H1 (cell line): Measurements from ENCODE around the gene DHX32. TPM values are rescaled to one million over a fixed set of nuclear protein-coding genes. Genes with fewer than 3 reads are reported as not detected.

ENCODE experiments used
- CTCF ChIA-PET: fragments of 300-600 bp; sonication (Branson Sonifier 250); formaldehyde crosslinking; loops from one replicate; lab custom pipeline; 2021; ENCODE audit not compliant: partially characterized antibody; lab: Charles Lee
- POLR2A ChIA-PET: fragments of 300-600 bp; sonication (Branson Sonifier 250); formaldehyde crosslinking; loops from one replicate; lab custom pipeline; 2021; ENCODE audit warnings: inconsistent platforms; ENCODE audit not compliant: partially characterized antibody; lab: Charles Lee
- DNase-seq, 2 experiments: peaks; one replicate each; pipeline versions ENCODE4 v3.0.0 to v3.0.0-alpha.2; 2010 to 2022; ENCODE audit warnings: low spot score in 2 of 2, low read depth in 1 of 2, mixed read lengths in 1 of 2
- FAIRE-seq: peaks from 2 replicates; lab custom pipeline; 2011; peaks lifted over from hg19 to GRCh38; lab: Jason Lieb, UNC
- H2AFZ ChIP-seq: 2 replicates; pipeline ENCODE4 v1.8.1; 2012; ENCODE audit warnings: low read length, inconsistent platforms
- H2AK5ac ChIP-seq: 2 replicates; pipeline ENCODE4 v1.6.1; 2013; ENCODE audit warnings: low read depth, low read length
- H2BK120ac ChIP-seq: replicated peaks from 2 replicates; pipeline ENCODE3; 2013; ENCODE audit warnings: low read depth, low read length, inconsistent platforms
- H2BK12ac ChIP-seq: 2 replicates; pipeline ENCODE4 v1.6.1; 2013; ENCODE audit warnings: low read depth, low read length
- H2BK15ac ChIP-seq: 2 replicates; pipeline ENCODE4 v1.6.1; 2013; ENCODE audit warnings: low read length
- H2BK20ac ChIP-seq: 2 replicates; pipeline ENCODE4 v1.6.1; 2013; ENCODE audit warnings: low read length
- H2BK5ac ChIP-seq: 2 replicates; pipeline ENCODE4 v1.6.1; 2013; ENCODE audit warnings: low read depth, low read length
- H3K14ac ChIP-seq: 2 replicates; pipeline ENCODE4 v1.6.1; 2013; ENCODE audit warnings: inconsistent platforms; ENCODE audit not compliant: insufficient read length
- H3K18ac ChIP-seq: 2 replicates; pipeline ENCODE4 v1.6.1; 2013; ENCODE audit warnings: low read length; ENCODE audit errors: extremely low read depth
- H3K23ac ChIP-seq: 2 replicates; pipeline ENCODE4 v1.6.1; 2013; ENCODE audit warnings: inconsistent platforms; ENCODE audit not compliant: insufficient read length
- H3K23me2 ChIP-seq: 2 replicates; pipeline ENCODE4 v1.6.1; 2013; ENCODE audit warnings: low read depth, low read length
- H3K27ac ChIP-seq: 2 replicates; pipeline ENCODE4 v1.6.1; 2011; ENCODE audit warnings: low read depth, low read length, inconsistent platforms
- H3K27me3 ChIP-seq, 4 experiments: replicated peaks in 1 of 4; 1 replicate in 1 of 4; 2 replicates in 3 of 4; pipeline versions ENCODE4 v1.6.1 to v1.8.1; 2011 to 2013; ENCODE audit warnings: low read length in 3 of 4, mild to moderate bottlenecking in 3 of 4, inconsistent platforms in 2 of 4, mixed read lengths in 2 of 4, moderate library complexity in 1 of 4; ENCODE audit not compliant: control insufficient read depth in 3 of 4, insufficient read depth in 3 of 4; ENCODE audit errors: extremely low read depth in 1 of 4
- H3K36me3 ChIP-seq, 4 experiments: 2 replicates each; pipeline versions ENCODE4 v1.6.1 to v1.8.1; 2011 to 2013; ENCODE audit warnings: mild to moderate bottlenecking in 4 of 4, low read length in 3 of 4, moderate library complexity in 2 of 4, control low read depth in 1 of 4, inconsistent platforms in 1 of 4; ENCODE audit not compliant: insufficient read depth in 4 of 4, control insufficient read depth in 2 of 4
- H3K4ac ChIP-seq: replicated peaks from 2 replicates; pipeline ENCODE3; 2013; ENCODE audit warnings: low read length, low read depth, mixed read lengths, inconsistent platforms; ENCODE audit not compliant: insufficient read length
- H3K4me1 ChIP-seq, 4 experiments: replicated peaks in 1 of 4; 1 replicate in 1 of 4; 2 replicates in 3 of 4; pipeline versions ENCODE4 v1.6.1 to v1.8.1; 2011 to 2013; ENCODE audit warnings: low read length in 3 of 4, inconsistent platforms in 2 of 4, mixed read lengths in 1 of 4; ENCODE audit not compliant: insufficient read depth in 4 of 4, control insufficient read depth in 3 of 4
- H3K4me2 ChIP-seq, 2 experiments: 2 replicates each; pipeline versions ENCODE4 v1.6.1 to v1.8.1; 2011 to 2013; ENCODE audit warnings: low read depth in 2 of 2, low read length in 2 of 2, control low read depth in 1 of 2, inconsistent platforms in 1 of 2, mild to moderate bottlenecking in 1 of 2; ENCODE audit not compliant: insufficient read depth in 1 of 2
- H3K4me3 ChIP-seq, 4 experiments: fragments of 200-600, 300-600 bp in 1 of 4; sonication (generic), shearing (Covaris generic), sonication (Bioruptor Twin) in 1 of 4; 2 replicates each; pipeline versions ENCODE4 v1.5.1 to v1.8.1; 2011 to 2016; ENCODE audit warnings: low read length in 4 of 4, low read depth in 3 of 4, control low read depth in 2 of 4, inconsistent platforms in 2 of 4, mild to moderate bottlenecking in 2 of 4, mixed read lengths in 1 of 4, moderate library complexity in 1 of 4; ENCODE audit not compliant: insufficient read depth in 2 of 4; ENCODE audit errors: extremely low read depth in 1 of 4
- H3K56ac ChIP-seq: replicated peaks from 2 replicates; pipeline ENCODE3; 2013; ENCODE audit warnings: low read depth, mild to moderate bottlenecking, mixed read lengths, low read length, inconsistent platforms; ENCODE audit not compliant: insufficient read length
- H3K79me1 ChIP-seq: 2 replicates; pipeline ENCODE4 v1.6.1; 2013; ENCODE audit warnings: low read depth, low read length, control low read depth
- H3K79me2 ChIP-seq, 2 experiments: 2 replicates each; pipeline versions ENCODE4 v1.6.1 to v1.8.1; 2012 to 2013; ENCODE audit warnings: low read length in 2 of 2, mild to moderate bottlenecking in 2 of 2, inconsistent platforms in 1 of 2; ENCODE audit not compliant: insufficient read depth in 2 of 2, control insufficient read depth in 1 of 2
- H3K9ac ChIP-seq, 4 experiments: replicated peaks in 1 of 4; 1 replicate in 1 of 4; 2 replicates in 3 of 4; pipeline versions ENCODE4 v1.6.1 to v1.8.1; 2011 to 2013; ENCODE audit warnings: low read depth in 3 of 4, low read length in 3 of 4, control low read depth in 2 of 4, mild to moderate bottlenecking in 2 of 4, moderate library complexity in 2 of 4, inconsistent platforms in 1 of 4; ENCODE audit errors: extremely low read depth in 1 of 4
- H3K9me3 ChIP-seq, 2 experiments: 2 replicates each; pipeline versions ENCODE4 v1.6.1 to v1.8.1; 2012 to 2013; ENCODE audit warnings: mild to moderate bottlenecking in 2 of 2, moderate library complexity in 2 of 2, control low read depth in 1 of 2, inconsistent platforms in 1 of 2, low read depth in 1 of 2, low read length in 1 of 2, mixed read lengths in 1 of 2; ENCODE audit not compliant: insufficient read depth in 2 of 2
- H4K20me1 ChIP-seq, 2 experiments: replicated peaks in 1 of 2; 2 replicates each; pipeline versions ENCODE3 to v1.8.1; 2011 to 2013; ENCODE audit warnings: inconsistent platforms in 2 of 2, low read length in 2 of 2, mild to moderate bottlenecking in 1 of 2; ENCODE audit not compliant: insufficient read depth in 2 of 2, control insufficient read depth in 1 of 2
- H4K5ac ChIP-seq: 2 replicates; pipeline ENCODE4 v1.6.1; 2013; ENCODE audit warnings: low read length, low read depth, mixed read lengths, inconsistent platforms; ENCODE audit not compliant: insufficient read length
- H4K8ac ChIP-seq: 2 replicates; pipeline ENCODE4 v1.8.0; 2013; ENCODE audit warnings: mild to moderate bottlenecking, moderate library complexity, low read length, inconsistent platforms; ENCODE audit not compliant: insufficient read depth; ENCODE audit errors: extremely low read depth
- H4K91ac ChIP-seq: replicated peaks from 2 replicates; pipeline ENCODE3; 2013; ENCODE audit warnings: low read length, mixed read lengths, inconsistent platforms; ENCODE audit not compliant: insufficient read length
- ATF2 ChIP-seq: IDR thresholded peaks from 2 replicates; pipeline ENCODE4 v1.6.1; 2012; ENCODE audit warnings: low read length, inconsistent platforms
- CTBP2 ChIP-seq: IDR thresholded peaks from 2 replicates; pipeline ENCODE4 v1.7.0; 2011; ENCODE audit warnings: borderline replicate concordance, mild to moderate bottlenecking, moderate library complexity, mixed read lengths, low read length; ENCODE audit not compliant: insufficient read depth, insufficient read length
- HDAC6 ChIP-seq: IDR thresholded peaks from one replicate; pipeline ENCODE4 v1.7.1; 2012; ENCODE audit warnings: low read depth, mild to moderate bottlenecking, inconsistent platforms, low read length, moderate library complexity
- KDM1A ChIP-seq: fragments of 200-600, 300-600 bp; sonication (generic); IDR thresholded peaks from 2 replicates; pipeline ENCODE4 v1.7.1; 2016; ENCODE audit warnings: mild to moderate bottlenecking, low read length, borderline replicate concordance
- KDM4A ChIP-seq: IDR thresholded peaks from one replicate; pipeline ENCODE4 v1.7.1; 2012; ENCODE audit warnings: low read depth, mild to moderate bottlenecking, moderate library complexity, low read length, inconsistent platforms; ENCODE audit not compliant: severe bottlenecking
- MAFK ChIP-seq: IDR thresholded peaks from 2 replicates; pipeline ENCODE4 v1.6.1; 2012; ENCODE audit warnings: low read depth, mild to moderate bottlenecking, improper control_type of control experiment, low read length
- NRF1 ChIP-seq: IDR thresholded peaks from 2 replicates; pipeline ENCODE4 v1.6.1; 2011; ENCODE audit warnings: mild to moderate bottlenecking, low read depth, low read length, improper control_type of control experiment
- RFX5 ChIP-seq: IDR thresholded peaks from 2 replicates; pipeline ENCODE4 v1.6.1; 2011; ENCODE audit warnings: low read depth, low read length, improper control_type of control experiment, borderline replicate concordance
- SAP30 ChIP-seq: fragments of 300-600 bp; sonication (generic); IDR thresholded peaks from 2 replicates; pipeline ENCODE4 v1.7.1; 2012; ENCODE audit warnings: low read length, moderate library complexity, mild to moderate bottlenecking, inconsistent platforms; ENCODE audit not compliant: insufficient read depth, insufficient replicate concordance
- TAF1 ChIP-seq: IDR thresholded peaks from 2 replicates; pipeline ENCODE4 v1.6.1; 2011; ENCODE audit warnings: mild to moderate bottlenecking, low read depth, low read length
- TBP ChIP-seq: IDR thresholded peaks from 2 replicates; pipeline ENCODE4 v1.6.1; 2011; ENCODE audit warnings: low read depth, low read length, improper control_type of control experiment
- TEAD4 ChIP-seq: IDR thresholded peaks from 2 replicates; pipeline ENCODE4 v1.6.1; 2012; ENCODE audit warnings: low read depth, low read length, inconsistent platforms, mixed read lengths
- WGBS, 2 experiments: shearing (Covaris generic) in 1 of 2; methylation state at CpG; one replicate each; pipeline versions ENCODE4 v1.1.6 to v1.1.7; 2013 to 2015; ENCODE audit warnings: low lambda C conversion rate in 2 of 2, mixed read lengths in 2 of 2, inconsistent platforms in 1 of 2, low coverage in 1 of 2, missing lambda C conversion rate in 1 of 2; ENCODE audit not compliant: insufficient replicate concordance in 2 of 2, insufficient coverage in 1 of 2, insufficient read length in 1 of 2; ENCODE audit errors: extremely low coverage in 1 of 2, missing lambda C conversion rate in 1 of 2; 5-methylcytosine and 5-hydroxymethylcytosine counted together
- polyA plus RNA-seq, 7 experiments: library from polyadenylated mRNA; depleted of rRNA in 3 of 7; stranded (reverse) in 5 of 7; unstranded in 2 of 7; fragments of >200 nt in 5 of 7; fragments of 200-250 nt in 2 of 7; gene quantifications; 1 replicate in 5 of 7; 2 replicates in 1 of 7; 4 replicates in 1 of 7; pipeline versions ENCODE4 v1.2.1 to v1.2.3, GENCODE V29; 2011 to 2013; ENCODE audit warnings: missing spikeins in 2 of 7, mixed read lengths in 2 of 7
- total RNA-seq: library from RNA; stranded (reverse); fragmentation: NEBNext Ultra II Directional; extraction: Animal tissue kit (Norgen Biotek cat#: 25700); gene quantifications from 2 replicates; pipeline ENCODE4 v1.2.1, GENCODE V29; 2021

The DHX32 gene
- total and polyA plus RNA-seq, 2 of the 8 experiments (the other 6 are each of a cell fraction or from before 2014, with no cell fraction given), result 12.4 to 15.8 TPM

GRCh38 chr10:125797994-125798662 lies 83.0 kb downstream of the DHX32 start:
- no peak overlapping the region for H4K5ac ChIP-seq
- H2BK5ac ChIP-seq, result no peak overlapping the region
- ChIA-PET POLR2A (no interaction called here), CTCF (no interaction called here)
- H3K9ac ChIP-seq, result no peak overlapping the region
- H3K4me2 ChIP-seq, result no peak overlapping the region
- H3K23me2 ChIP-seq, result no peaks in the 10 kb centered on the region
- no peaks in the 10 kb centered on the region for H3K79me2 ChIP-seq
- no peak overlapping the region for H2BK20ac ChIP-seq
- H2AK5ac ChIP-seq, result no peak overlapping the region
- H2AFZ ChIP-seq, result no peak overlapping the region
- H3K9me3 ChIP-seq, result no peaks in the 10 kb centered on the region
- H3K27ac ChIP-seq, result no peak overlapping the region
- no peak overlapping the region for H3K56ac ChIP-seq
- no peak overlapping the region for H4K91ac ChIP-seq
- no peak overlapping the region for H3K18ac ChIP-seq
- H3K79me1 ChIP-seq, result no peaks in the 10 kb centered on the region
- no peak overlapping the region for H2BK12ac ChIP-seq
- 89% methylated on average over 5 of the region's 5 CpGs; no CpG with 5 or more reads in 1 of the 2 experiments for WGBS, 2 experiments
- DNase-seq (no peak), FAIRE-seq (no peak)
- no peak overlapping the region for H2BK120ac ChIP-seq
- no peak overlapping the region for H2BK15ac ChIP-seq
- no peaks in the 10 kb centered on the region for H3K27me3 ChIP-seq
- H3K14ac ChIP-seq, result no peak overlapping the region
- no peak overlapping the region for H3K4me3 ChIP-seq
- H3K23ac ChIP-seq, result no peak overlapping the region
- no peak overlapping the region for H3K4ac ChIP-seq
- H3K4me1 ChIP-seq, result no peaks in the 10 kb centered on the region
- no peak overlapping the region for H4K8ac ChIP-seq
- H3K36me3 ChIP-seq, result peaks cover 0 to 27% (median 4%) of the 10 kb centered on the region in 4 experiments; a peak in 6 of 8 replicates
- peaks cover 2 to 4% of the 10 kb centered on the region in 2 experiments for H4K20me1 ChIP-seq
- TF ChIP-seq CTBP2, result no peak
- TF ChIP-seq MAFK, result no peak
- TF ChIP-seq NRF1, result no peak
- no peak for TF ChIP-seq TAF1
- TF ChIP-seq SAP30, result no peak
- no peak for TF ChIP-seq TBP
- no peak for TF ChIP-seq KDM1A
- TF ChIP-seq KDM4A, result no peak
- no peak for TF ChIP-seq ATF2
- TF ChIP-seq RFX5, result no peak
- no peak for TF ChIP-seq HDAC6
- no peak for TF ChIP-seq TEAD4
